ENCODE results near the gene HP. TPM values are rescaled to one million over a fixed set of nuclear protein-coding genes. Genes with fewer than 3 reads are reported as not detected.

The HP gene
- total RNA-seq, 4 donors from 2014 or later, result 0.77 to 23.8 (median 10.6) TPM

DNA sequence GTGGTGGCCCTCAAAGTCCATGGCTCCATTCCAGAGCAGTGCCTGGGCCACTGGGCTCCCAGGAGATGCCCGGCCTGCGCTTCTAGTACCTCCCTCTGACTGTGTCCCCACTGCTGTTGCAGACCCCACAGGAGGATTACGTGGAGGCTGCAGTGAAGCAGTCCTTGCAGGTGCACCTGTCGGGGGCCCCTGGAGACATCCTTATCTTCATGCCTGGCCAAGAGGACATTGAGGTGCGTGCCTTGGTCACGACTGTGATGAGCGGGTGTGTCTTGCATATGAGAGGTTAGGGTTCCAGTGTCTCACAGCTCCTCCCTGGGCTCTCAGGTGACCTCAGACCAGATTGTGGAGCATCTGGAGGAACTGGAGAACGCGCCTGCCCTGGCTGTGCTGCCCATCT lies 50.6 kb downstream of the HP start:
- TF ChIP-seq POLR2A (IDR thresholded peaks at IDR 0.05), result no peak
- no peak for TF ChIP-seq CTCF (IDR thresholded peaks at IDR 0.05)
- intact Hi-C loops (cut with DNase I; ENCODE audit: low total_unique reads), result no loop called here
- Histone ChIP-seq H3K36me3 (no peaks in the 10 kb centered on the region), H3K9me3 (no peaks in the 10 kb centered on the region), H3K27me3 (no peaks in the 10 kb centered on the region), H3K27ac (no peak overlapping the region), H3K4me3 (no peak overlapping the region), H3K4me1 (no peaks in the 10 kb centered on the region)
- DNase-seq, result no peak

DNA sequence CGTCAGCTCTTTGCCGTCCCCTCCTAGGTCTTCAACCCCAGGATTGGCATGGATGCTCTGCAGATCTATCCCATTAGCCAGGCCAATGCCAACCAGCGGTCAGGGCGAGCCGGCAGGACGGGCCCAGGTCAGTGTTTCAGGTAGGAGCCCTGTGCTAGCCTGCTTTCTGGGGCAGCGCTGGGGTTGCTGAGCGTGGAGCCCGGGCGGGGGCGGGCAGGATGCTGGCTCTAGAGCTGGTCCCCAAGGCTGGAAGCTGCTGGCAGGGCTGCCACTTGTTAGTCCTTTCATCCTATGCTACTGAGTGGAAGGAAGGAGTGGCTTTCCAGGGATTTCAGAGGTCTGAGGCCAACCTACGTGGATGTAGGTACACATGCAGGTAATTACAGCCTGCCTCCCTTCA lies 51.7 kb downstream of the HP start:
- intact Hi-C loops (cut with DNase I; ENCODE audit: low total_unique reads), result no loop called here
- H3K36me3 ChIP-seq, result no peaks in the 10 kb centered on the region
- DNase-seq, result no peak
- H3K4me3 ChIP-seq, result no peak overlapping the region
- no peaks in the 10 kb centered on the region for H3K4me1 ChIP-seq
- H3K27ac ChIP-seq, result no peak overlapping the region
- no peak for TF ChIP-seq POLR2A (IDR thresholded peaks at IDR 0.05)
- no peak for TF ChIP-seq CTCF (IDR thresholded peaks at IDR 0.05)
- no peaks in the 10 kb centered on the region for H3K9me3 ChIP-seq
- no peaks in the 10 kb centered on the region for H3K27me3 ChIP-seq

DNA sequence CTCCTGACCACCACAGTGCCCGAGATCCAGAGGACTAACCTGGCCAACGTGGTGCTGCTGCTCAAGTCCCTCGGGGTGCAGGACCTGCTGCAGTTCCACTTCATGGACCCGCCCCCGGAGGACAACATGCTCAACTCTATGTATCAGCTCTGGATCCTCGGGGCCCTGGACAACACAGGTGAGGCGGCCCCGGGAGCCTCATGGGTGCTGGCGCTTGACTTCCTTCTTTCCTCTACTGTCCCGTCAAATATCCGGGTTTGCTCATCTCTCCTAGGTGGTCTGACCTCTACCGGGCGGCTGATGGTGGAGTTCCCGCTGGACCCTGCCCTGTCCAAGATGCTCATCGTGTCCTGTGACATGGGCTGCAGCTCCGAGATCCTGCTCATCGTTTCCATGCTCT lies 53.1 kb downstream of the HP start:
- no peak overlapping the region for H3K27ac ChIP-seq
- H3K27me3 ChIP-seq, result no peaks in the 10 kb centered on the region
- no peak for TF ChIP-seq POLR2A (IDR thresholded peaks at IDR 0.05)
- no peak for TF ChIP-seq CTCF (IDR thresholded peaks at IDR 0.05)
- H3K4me3 ChIP-seq, result no peak overlapping the region
- no peaks in the 10 kb centered on the region for H3K9me3 ChIP-seq
- H3K36me3 ChIP-seq, result no peaks in the 10 kb centered on the region
- no peak for DNase-seq
- H3K4me1 ChIP-seq, result no peaks in the 10 kb centered on the region
- intact Hi-C loops (cut with DNase I; ENCODE audit: low total_unique reads), result no loop called here

DNA sequence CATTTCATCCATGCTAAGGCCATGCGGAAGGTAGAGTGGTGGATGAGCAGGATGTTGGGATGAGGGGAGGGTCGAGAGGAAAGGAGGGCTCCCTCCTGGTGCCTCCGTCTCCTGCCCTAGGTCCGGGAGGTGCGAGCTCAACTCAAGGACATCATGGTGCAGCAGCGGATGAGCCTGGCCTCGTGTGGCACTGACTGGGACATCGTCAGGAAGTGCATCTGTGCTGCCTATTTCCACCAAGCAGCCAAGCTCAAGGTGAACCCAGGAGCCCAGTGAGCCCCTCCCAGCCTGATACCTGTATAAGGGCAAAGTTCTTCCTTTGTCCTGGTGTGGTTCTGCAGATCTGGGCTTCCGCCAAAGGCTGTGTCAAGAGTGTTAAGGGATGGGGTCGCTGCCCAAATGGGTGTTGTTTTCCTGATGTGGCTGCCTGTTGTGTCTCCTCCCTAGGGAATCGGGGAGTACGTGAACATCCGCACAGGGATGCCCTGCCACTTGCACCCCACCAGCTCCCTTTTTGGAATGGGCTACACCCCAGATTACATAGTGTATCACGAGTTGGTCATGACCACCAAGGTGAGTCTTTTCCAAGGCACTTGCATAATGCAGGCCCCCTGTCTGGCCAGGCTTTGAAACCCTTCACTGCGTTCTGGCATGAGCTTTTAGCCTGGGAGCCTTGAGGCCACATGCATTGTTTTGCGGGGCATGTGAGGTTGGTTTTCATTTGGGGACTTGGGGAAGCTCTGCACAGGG lies 54.2 kb downstream of the HP start:
- no peaks in the 10 kb centered on the region for H3K4me1 ChIP-seq
- no peak overlapping the region for H3K4me3 ChIP-seq
- intact Hi-C loops (cut with DNase I; ENCODE audit: low total_unique reads), result no loop called here
- DNase-seq, result no peak
- no peaks in the 10 kb centered on the region for H3K27me3 ChIP-seq
- H3K27ac ChIP-seq, result no peak overlapping the region
- no peaks in the 10 kb centered on the region for H3K36me3 ChIP-seq
- no peak for TF ChIP-seq CTCF (IDR thresholded peaks at IDR 0.05)
- no peak for TF ChIP-seq POLR2A (IDR thresholded peaks at IDR 0.05)
- H3K9me3 ChIP-seq, result no peaks in the 10 kb centered on the region

GRCh38 chr16:72109300-72109699 lies 55.0 kb downstream of the HP start:
- Histone ChIP-seq H3K9me3 (no peaks in the 10 kb centered on the region), H3K27me3 (no peaks in the 10 kb centered on the region), H3K4me3 (no peak overlapping the region), H3K27ac (no peak overlapping the region), H3K36me3 (no peaks in the 10 kb centered on the region), H3K4me1 (no peaks in the 10 kb centered on the region)
- no peak for DNase-seq
- TF ChIP-seq CTCF (IDR thresholded peaks at IDR 0.05) (no peak), POLR2A (IDR thresholded peaks at IDR 0.05) (no peak)
- intact Hi-C loops (cut with DNase I; ENCODE audit: low total_unique reads), result no loop called here

Measured in uterus (tissue), 4 donors.